IPS-20b (cell line): ENCODE results near the gene ITPR3.

Source experiments
- H3K27ac ChIP-seq: one replicate; pipeline ENCODE4 v1.5.1; 2013; ENCODE audit warnings: low read length
- H3K27me3 ChIP-seq: 2 replicates; pipeline ENCODE4 v1.6.1; 2013; ENCODE audit warnings: mild to moderate bottlenecking, low read length, inconsistent platforms; ENCODE audit not compliant: insufficient read depth
- H3K36me3 ChIP-seq: 2 replicates; pipeline ENCODE4 v1.6.1; 2013; ENCODE audit warnings: low read depth, mild to moderate bottlenecking, inconsistent platforms, low read length, moderate library complexity; ENCODE audit not compliant: insufficient read depth
- H3K4me1 ChIP-seq: 2 replicates; pipeline ENCODE4 v1.6.1; 2013; ENCODE audit warnings: mild to moderate bottlenecking, control low read depth, inconsistent platforms, low read length, moderate library complexity; ENCODE audit not compliant: insufficient read depth
- H3K4me3 ChIP-seq: 2 replicates; pipeline ENCODE4 v1.5.1; 2013; ENCODE audit warnings: mild to moderate bottlenecking, low read length, inconsistent platforms
- H3K9ac ChIP-seq: 2 replicates; pipeline ENCODE4 v1.6.1; 2013; ENCODE audit warnings: low read depth, mild to moderate bottlenecking, inconsistent platforms, low read length, moderate library complexity
- H3K9me3 ChIP-seq: 2 replicates; pipeline ENCODE4 v1.6.1; 2013; ENCODE audit warnings: mild to moderate bottlenecking, low read depth, low read length, inconsistent platforms; ENCODE audit not compliant: insufficient read depth

ITPR3 gene

GRCh38 chr6:33744001-33744848 is 123.1 kb downstream of the ITPR3 start:
- H3K27ac ChIP-seq: no peak overlapping the region
- H3K9ac ChIP-seq: no peak overlapping the region
- H3K4me3 ChIP-seq: no peak overlapping the region
- no peaks in the 10 kb centered on the region for H3K27me3 ChIP-seq
- peaks cover 28% of the 10 kb centered on the region for H3K4me1 ChIP-seq
- no peaks in the 10 kb centered on the region for H3K9me3 ChIP-seq
- H3K36me3 ChIP-seq: no peaks in the 10 kb centered on the region

GRCh38 chr6:33744895-33745546 is 123.9 kb downstream of the ITPR3 start:
- H3K36me3 ChIP-seq: no peaks in the 10 kb centered on the region
- no peaks in the 10 kb centered on the region for H3K9me3 ChIP-seq
- H3K4me1 ChIP-seq: peaks cover 28% of the 10 kb centered on the region
- H3K27ac ChIP-seq: no peak overlapping the region
- no peak overlapping the region for H3K4me3 ChIP-seq
- no peak overlapping the region for H3K9ac ChIP-seq
- no peaks in the 10 kb centered on the region for H3K27me3 ChIP-seq

DNA sequence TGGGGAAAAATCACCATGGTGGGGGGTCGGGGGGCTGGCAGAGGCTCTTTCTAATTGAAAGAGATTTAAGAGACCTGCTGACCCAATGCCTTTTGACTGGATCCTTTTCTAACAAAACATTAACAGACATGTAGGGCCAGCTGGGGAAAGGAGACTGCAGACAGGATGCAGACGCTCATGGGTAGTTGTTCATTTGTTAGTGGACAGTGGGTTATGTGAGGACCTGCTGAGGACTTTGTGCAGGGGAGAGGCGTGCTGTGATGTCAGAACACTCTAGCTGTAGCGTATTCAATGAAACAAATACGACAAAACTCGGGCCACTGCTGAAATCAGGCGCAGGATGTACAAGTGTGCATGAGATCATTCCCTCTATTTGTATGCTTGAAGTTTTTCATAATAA is 124.4 kb downstream of the ITPR3 start:
- Histone ChIP-seq H3K27ac (no peak overlapping the region), H3K9ac (no peak overlapping the region), H3K9me3 (no peaks in the 10 kb centered on the region)

More for the DNA sequence above, 124.4 kb downstream of the ITPR3 start:
- Histone ChIP-seq H3K36me3 (no peaks in the 10 kb centered on the region), H3K4me1 (peaks cover 28% of the 10 kb centered on the region), H3K27me3 (no peaks in the 10 kb centered on the region), H3K4me3 (no peak overlapping the region)
